Neural cell (in vitro differentiated cells): Measurements from ENCODE around the gene S100A5.

Experiments used
- EP300 ChIP-seq: fragments of 450-650 bp; conservative IDR thresholded peaks from 2 replicates; pipeline ENCODE4 v1.6.1; 2014; ENCODE audit warnings: antibody characterized with exemption, mild to moderate bottlenecking, moderate library complexity; ENCODE audit not compliant: poor library complexity, severe bottlenecking
- MXI1 ChIP-seq: fragments of 450-650 bp; conservative IDR thresholded peaks from 2 replicates; pipeline ENCODE4 v1.6.1; 2014; ENCODE audit warnings: antibody characterized with exemption, mild to moderate bottlenecking; ENCODE audit not compliant: poor library complexity, severe bottlenecking
- POLR2AphosphoS5 ChIP-seq: IDR thresholded peaks from 2 replicates; pipeline ENCODE4 v1.6.1; 2012
- RAD21 ChIP-seq: fragments of 450-650 bp; conservative IDR thresholded peaks from 2 replicates; pipeline ENCODE4 v1.6.1; 2014; ENCODE audit warnings: antibody characterized with exemption, mild to moderate bottlenecking, moderate library complexity
- SMC3 ChIP-seq: fragments of 450-650 bp; conservative IDR thresholded peaks from 2 replicates; pipeline ENCODE4 v1.6.1; 2014; ENCODE audit warnings: antibody characterized with exemption, mild to moderate bottlenecking, moderate library complexity; ENCODE audit not compliant: poor library complexity
- TF ChIP-seq, protein P1 (sequence below): fragments of 450-650 bp; IDR thresholded peaks from 2 replicates; pipeline ENCODE4 v1.5.1; 2014; ENCODE audit warnings: antibody characterized with exemption, mild to moderate bottlenecking, moderate library complexity; ENCODE audit not compliant: poor library complexity, severe bottlenecking
- TF ChIP-seq, protein P2 (sequence below): IDR thresholded peaks from 2 replicates; pipeline ENCODE4 v1.6.1; 2012; ENCODE audit warnings: borderline replicate concordance

DNA sequence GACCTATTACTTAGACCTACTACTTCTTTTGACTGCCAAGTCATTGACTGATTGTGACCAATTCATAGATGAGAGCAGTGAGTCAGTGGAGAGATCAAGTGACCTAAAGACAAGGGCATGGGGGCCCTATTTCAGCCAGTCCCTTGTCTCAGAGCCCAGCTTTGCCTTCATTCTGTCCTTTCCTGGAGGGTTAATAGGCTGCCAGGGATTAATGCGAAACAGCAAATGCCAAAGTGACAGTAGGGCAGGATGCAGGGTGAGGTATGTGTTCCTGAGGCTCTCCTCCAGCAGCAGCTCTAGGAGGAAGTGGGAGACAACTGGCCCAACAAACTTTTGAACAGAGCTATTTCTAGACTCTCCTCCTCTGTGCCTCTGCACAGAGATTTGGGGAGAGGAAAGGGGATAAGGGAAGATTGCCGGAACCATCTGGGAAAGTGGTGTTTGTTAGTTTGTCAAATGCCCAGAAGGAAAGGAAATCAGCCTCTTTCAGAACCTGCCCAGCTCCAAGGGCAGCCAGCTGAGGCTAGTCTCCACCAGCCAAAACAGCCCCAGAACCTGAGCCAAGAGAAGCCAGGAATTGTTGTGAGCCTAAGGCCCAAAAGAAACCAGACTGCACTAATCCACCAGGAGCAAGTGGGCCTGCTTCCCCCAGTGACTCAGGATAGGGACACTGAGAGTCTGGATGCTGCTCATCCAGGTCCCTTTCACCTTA is 13.3 kb upstream of the S100A5 start:
- TF ChIP-seq, protein P1, sequence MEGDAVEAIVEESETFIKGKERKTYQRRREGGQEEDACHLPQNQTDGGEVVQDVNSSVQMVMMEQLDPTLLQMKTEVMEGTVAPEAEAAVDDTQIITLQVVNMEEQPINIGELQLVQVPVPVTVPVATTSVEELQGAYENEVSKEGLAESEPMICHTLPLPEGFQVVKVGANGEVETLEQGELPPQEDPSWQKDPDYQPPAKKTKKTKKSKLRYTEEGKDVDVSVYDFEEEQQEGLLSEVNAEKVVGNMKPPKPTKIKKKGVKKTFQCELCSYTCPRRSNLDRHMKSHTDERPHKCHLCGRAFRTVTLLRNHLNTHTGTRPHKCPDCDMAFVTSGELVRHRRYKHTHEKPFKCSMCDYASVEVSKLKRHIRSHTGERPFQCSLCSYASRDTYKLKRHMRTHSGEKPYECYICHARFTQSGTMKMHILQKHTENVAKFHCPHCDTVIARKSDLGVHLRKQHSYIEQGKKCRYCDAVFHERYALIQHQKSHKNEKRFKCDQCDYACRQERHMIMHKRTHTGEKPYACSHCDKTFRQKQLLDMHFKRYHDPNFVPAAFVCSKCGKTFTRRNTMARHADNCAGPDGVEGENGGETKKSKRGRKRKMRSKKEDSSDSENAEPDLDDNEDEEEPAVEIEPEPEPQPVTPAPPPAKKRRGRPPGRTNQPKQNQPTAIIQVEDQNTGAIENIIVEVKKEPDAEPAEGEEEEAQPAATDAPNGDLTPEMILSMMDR = no peak
- TF ChIP-seq SMC3 (no peak), EP300 (no peak), POLR2AphosphoS5 (no peak), MXI1 (no peak), RAD21 (no peak)
- TF ChIP-seq, protein P2, sequence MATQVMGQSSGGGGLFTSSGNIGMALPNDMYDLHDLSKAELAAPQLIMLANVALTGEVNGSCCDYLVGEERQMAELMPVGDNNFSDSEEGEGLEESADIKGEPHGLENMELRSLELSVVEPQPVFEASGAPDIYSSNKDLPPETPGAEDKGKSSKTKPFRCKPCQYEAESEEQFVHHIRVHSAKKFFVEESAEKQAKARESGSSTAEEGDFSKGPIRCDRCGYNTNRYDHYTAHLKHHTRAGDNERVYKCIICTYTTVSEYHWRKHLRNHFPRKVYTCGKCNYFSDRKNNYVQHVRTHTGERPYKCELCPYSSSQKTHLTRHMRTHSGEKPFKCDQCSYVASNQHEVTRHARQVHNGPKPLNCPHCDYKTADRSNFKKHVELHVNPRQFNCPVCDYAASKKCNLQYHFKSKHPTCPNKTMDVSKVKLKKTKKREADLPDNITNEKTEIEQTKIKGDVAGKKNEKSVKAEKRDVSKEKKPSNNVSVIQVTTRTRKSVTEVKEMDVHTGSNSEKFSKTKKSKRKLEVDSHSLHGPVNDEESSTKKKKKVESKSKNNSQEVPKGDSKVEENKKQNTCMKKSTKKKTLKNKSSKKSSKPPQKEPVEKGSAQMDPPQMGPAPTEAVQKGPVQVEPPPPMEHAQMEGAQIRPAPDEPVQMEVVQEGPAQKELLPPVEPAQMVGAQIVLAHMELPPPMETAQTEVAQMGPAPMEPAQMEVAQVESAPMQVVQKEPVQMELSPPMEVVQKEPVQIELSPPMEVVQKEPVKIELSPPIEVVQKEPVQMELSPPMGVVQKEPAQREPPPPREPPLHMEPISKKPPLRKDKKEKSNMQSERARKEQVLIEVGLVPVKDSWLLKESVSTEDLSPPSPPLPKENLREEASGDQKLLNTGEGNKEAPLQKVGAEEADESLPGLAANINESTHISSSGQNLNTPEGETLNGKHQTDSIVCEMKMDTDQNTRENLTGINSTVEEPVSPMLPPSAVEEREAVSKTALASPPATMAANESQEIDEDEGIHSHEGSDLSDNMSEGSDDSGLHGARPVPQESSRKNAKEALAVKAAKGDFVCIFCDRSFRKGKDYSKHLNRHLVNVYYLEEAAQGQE = no peak
